ENCODE data around the gene DOLK. TPM values are rescaled to one million over a fixed set of nuclear protein-coding genes. Genes with fewer than 3 reads are reported as not detected.
"Not testable (repeated sequence)": the region's sequence is repeated elsewhere in the genome, so short reads cannot be mapped to it uniquely, and the experiment has no call there.

The DOLK gene
- total and polyA plus RNA-seq, 2 of the 4 experiments (the other 2 are of a cell fraction) = 23.2 to 30.8 TPM

GRCh38 chr9:128969491-128969890 is 22.1 kb upstream of the DOLK start:
- Histone ChIP-seq H3K27ac (ENCODE audit: insufficient read depth, low read length) (no peak overlapping the region), H2AK5ac (ENCODE audit: low read depth, low read length) (peak overlapping the region; percentile 22; the same call in 1 of the 2 replicates), H3K4me3 (ENCODE audit: insufficient read depth, low read depth, low read length) (no peak overlapping the region), H3K36me3 (ENCODE audit: control insufficient read depth, insufficient read depth, low read length) (peaks cover 12% of the 10 kb centered on the region), H4K91ac (ENCODE audit: insufficient read depth, low read depth, low read length) (no peak overlapping the region), H2AFZ (replicated peaks; ENCODE audit: low read length, poor library complexity) (no peak overlapping the region), H2AK9ac (replicated peaks; ENCODE audit: low read depth, low read length, poor library complexity) (no peak overlapping the region), H4K8ac (ENCODE audit: low read depth in 2 of 2, low read length in 2 of 2) (peak overlapping the region in 1 of 2 experiments; percentile 30; a peak in 1 of 4 replicates), H3K4me1 (ENCODE audit: control insufficient read depth, insufficient read depth, low read length) (peaks cover 5% of the 10 kb centered on the region), H3K14ac (replicated peaks; ENCODE audit: low read depth, low read length) (no peak overlapping the region), H2BK15ac (ENCODE audit: low read depth, low read length) (peak overlapping the region; percentile 5; the same call in 1 of the 3 replicates), H3K18ac (ENCODE audit: low read depth, low read length) (no peak overlapping the region), H2BK120ac (ENCODE audit: low read depth, low read length) (0 out of 2 replicates have a peak overlapping the region, but pooled peaks have one; percentile 22), H4K5ac (ENCODE audit: low read depth, low read length) (no peak overlapping the region), H3K27me3 (ENCODE audit: control insufficient read depth, insufficient read depth, low read length) (no peaks in the 10 kb centered on the region), H3K4me2 (ENCODE audit: low read depth, low read length) (peak overlapping the region; percentile 35; the same call in 1 of the 2 replicates), H2BK5ac (ENCODE audit: low read depth, low read length, poor library complexity, severe bottlenecking) (no peak overlapping the region), H3K9me1 (ENCODE audit: insufficient read depth, low read length) (peaks cover 8% of the 10 kb centered on the region; the same call in 1 of the 2 replicates), H2BK20ac (ENCODE audit: low read depth, low read length) (0 out of 2 replicates have a peak overlapping the region, but pooled peaks have one; percentile 8), H3K9ac (ENCODE audit: low read depth, low read length) (no peak overlapping the region), H3K9me3 (ENCODE audit: control insufficient read depth, insufficient read depth, low read length) (no peaks in the 10 kb centered on the region), H4K20me1 (ENCODE audit: insufficient read depth, low read length) (peaks cover 3% of the 10 kb centered on the region; the same call in 1 of the 2 replicates), H3K79me1 (ENCODE audit: low read depth in 1 of 2, low read length in 2 of 2) (peaks cover 2 to 23% of the 10 kb centered on the region in 2 experiments; a peak in 3 of 4 replicates), H3K23ac (ENCODE audit: low read depth, low read length) (no peak overlapping the region), H3K56ac (ENCODE audit: extremely low read depth, insufficient read depth, low read length) (no peak overlapping the region), H3K4ac (ENCODE audit: low read depth, low read length) (no peak overlapping the region; the same call in 1 of the 2 replicates)
- ATAC-seq (ENCODE audit: low read depth) (peak; percentile 61), DNase-seq (peak; percentile 48)
- POLR2A ChIA-PET (ENCODE audit: unreplicated experiment) = no interaction called here
- in situ Hi-C loops (cut with MboI; ENCODE audit: low sequenced_read_pairs) = no loop called here
- TF ChIP-seq USF2 (IDR thresholded peaks at IDR 0.05; ENCODE audit: low read depth, low read length) = no peak
- TF ChIP-seq RAD21 (IDR thresholded peaks at IDR 0.05; ENCODE audit: low read length) = no peak
- TF ChIP-seq CTCF (conservative IDR thresholded peaks at IDR 0.05; ENCODE audit: low read depth, low read length) = no peak
- no peak for TF ChIP-seq MAZ (IDR thresholded peaks at IDR 0.05; ENCODE audit: borderline replicate concordance, low read depth, low read length)
- intact Hi-C loops (cut with micrococcal nuclease) = no loop called here
- dilution Hi-C loops (cut with HindIII; ENCODE audit: low sequenced_read_pairs, unreplicated experiment) = no loop called here
- CTCF ChIA-PET = no interaction called here
- 100% methylated on average over 1 of the region's 5 CpGs; no CpG with 5 or more reads in 1 of the 2 experiments for WGBS, 2 experiments (ENCODE audit: extremely low coverage in 2 of 2, insufficient read length in 1 of 2)
- no TSS peak for BruUV-seq (replicated peaks)

GRCh38 chr9:128961403-128961802 is 14.0 kb upstream of the DOLK start:
- H2AK9ac ChIP-seq (replicated peaks; ENCODE audit: low read depth, low read length, poor library complexity); H2BK5ac ChIP-seq (ENCODE audit: low read depth, low read length, poor library complexity, severe bottlenecking); CTCF ChIA-PET; BruUV-seq (replicated peaks); H3K27ac ChIP-seq (ENCODE audit: insufficient read depth, low read length); H3K9me3 ChIP-seq (ENCODE audit: control insufficient read depth, insufficient read depth, low read length); H4K91ac ChIP-seq (ENCODE audit: insufficient read depth, low read depth, low read length); H4K8ac ChIP-seq (ENCODE audit: low read depth in 2 of 2, low read length in 2 of 2); POLR2A ChIA-PET (ENCODE audit: unreplicated experiment); H3K27me3 ChIP-seq (ENCODE audit: control insufficient read depth, insufficient read depth, low read length); H3K79me1 ChIP-seq (ENCODE audit: low read depth in 1 of 2, low read length in 2 of 2); H3K4me3 ChIP-seq (ENCODE audit: insufficient read depth, low read depth, low read length); H3K4ac ChIP-seq (ENCODE audit: low read depth, low read length); H3K4me1 ChIP-seq (ENCODE audit: control insufficient read depth, insufficient read depth, low read length); H3K9ac ChIP-seq (ENCODE audit: low read depth, low read length); intact Hi-C loops (cut with micrococcal nuclease); H2BK15ac ChIP-seq (ENCODE audit: low read depth, low read length); H2BK120ac ChIP-seq (ENCODE audit: low read depth, low read length); in situ Hi-C loops (cut with MboI; ENCODE audit: low sequenced_read_pairs); H2BK20ac ChIP-seq (ENCODE audit: low read depth, low read length); H3K4me2 ChIP-seq (ENCODE audit: low read depth, low read length); H3K14ac ChIP-seq (replicated peaks; ENCODE audit: low read depth, low read length); ATAC-seq (ENCODE audit: low read depth); H3K9me1 ChIP-seq (ENCODE audit: insufficient read depth, low read length); H3K18ac ChIP-seq (ENCODE audit: low read depth, low read length); dilution Hi-C loops (cut with HindIII; ENCODE audit: low sequenced_read_pairs, unreplicated experiment); DNase-seq; H2AFZ ChIP-seq (replicated peaks; ENCODE audit: low read length, poor library complexity); H3K56ac ChIP-seq (ENCODE audit: extremely low read depth, insufficient read depth, low read length); H4K20me1 ChIP-seq (ENCODE audit: insufficient read depth, low read length); H4K5ac ChIP-seq (ENCODE audit: low read depth, low read length); H2AK5ac ChIP-seq (ENCODE audit: low read depth, low read length); H3K23ac ChIP-seq (ENCODE audit: low read depth, low read length): not testable (repeated sequence)
- peaks cover 29% of the 10 kb centered on the region for H3K36me3 ChIP-seq (ENCODE audit: control insufficient read depth, insufficient read depth, low read length)
- no CpG with 5 or more reads among the region's 9 CpGs for WGBS, 2 experiments (ENCODE audit: extremely low coverage in 2 of 2, insufficient read length in 1 of 2)

All from IMR-90 (cell line).